ENCODE measurements around the gene GMDS.

GMDS gene

DNA sequence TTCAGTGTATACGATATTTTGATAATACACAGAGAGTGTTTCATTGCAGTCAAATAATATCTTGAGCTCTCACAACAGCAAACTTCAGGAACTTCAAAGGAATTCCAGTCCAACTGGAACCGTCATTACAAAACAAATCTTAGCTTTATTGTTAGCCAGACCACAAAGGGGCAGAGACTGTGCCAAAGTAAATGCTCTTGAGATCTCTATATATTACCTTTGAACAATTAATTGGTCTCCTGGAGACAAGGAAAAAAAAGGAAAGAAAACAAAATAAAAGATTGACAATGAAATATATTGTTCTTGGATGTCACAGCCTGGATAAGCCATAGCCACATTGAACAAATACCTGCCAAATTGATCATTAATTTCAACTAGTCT is 565.7 kb downstream of the GMDS start:
- no peaks in the 10 kb centered on the region for H3K79me2 ChIP-seq (ENCODE audit: low read length)
- no peak overlapping the region for H3K9ac ChIP-seq (ENCODE audit: low read length)
- H3K27ac ChIP-seq (ENCODE audit: low read length), result no peak overlapping the region
- H2AFZ ChIP-seq (ENCODE audit: low read depth, low read length), result no peak overlapping the region
- no peaks in the 10 kb centered on the region for H3K4me1 ChIP-seq (ENCODE audit: low read length)
- H3K36me3 ChIP-seq (replicated peaks; ENCODE audit: low read depth, low read length), result no peaks in the 10 kb centered on the region
- TF ChIP-seq, protein P1, sequence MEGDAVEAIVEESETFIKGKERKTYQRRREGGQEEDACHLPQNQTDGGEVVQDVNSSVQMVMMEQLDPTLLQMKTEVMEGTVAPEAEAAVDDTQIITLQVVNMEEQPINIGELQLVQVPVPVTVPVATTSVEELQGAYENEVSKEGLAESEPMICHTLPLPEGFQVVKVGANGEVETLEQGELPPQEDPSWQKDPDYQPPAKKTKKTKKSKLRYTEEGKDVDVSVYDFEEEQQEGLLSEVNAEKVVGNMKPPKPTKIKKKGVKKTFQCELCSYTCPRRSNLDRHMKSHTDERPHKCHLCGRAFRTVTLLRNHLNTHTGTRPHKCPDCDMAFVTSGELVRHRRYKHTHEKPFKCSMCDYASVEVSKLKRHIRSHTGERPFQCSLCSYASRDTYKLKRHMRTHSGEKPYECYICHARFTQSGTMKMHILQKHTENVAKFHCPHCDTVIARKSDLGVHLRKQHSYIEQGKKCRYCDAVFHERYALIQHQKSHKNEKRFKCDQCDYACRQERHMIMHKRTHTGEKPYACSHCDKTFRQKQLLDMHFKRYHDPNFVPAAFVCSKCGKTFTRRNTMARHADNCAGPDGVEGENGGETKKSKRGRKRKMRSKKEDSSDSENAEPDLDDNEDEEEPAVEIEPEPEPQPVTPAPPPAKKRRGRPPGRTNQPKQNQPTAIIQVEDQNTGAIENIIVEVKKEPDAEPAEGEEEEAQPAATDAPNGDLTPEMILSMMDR (IDR thresholded peaks at IDR 0.05; ENCODE audit: low read depth, low read length), result no peak
- no peak for TF ChIP-seq EZH2phosphoT487 (IDR thresholded peaks at IDR 0.05; ENCODE audit: low read depth)
- H3K27me3 ChIP-seq (ENCODE audit: low read depth, low read length), result no peaks in the 10 kb centered on the region
- H3K4me2 ChIP-seq (ENCODE audit: low read length), result no peak overlapping the region
- no peaks in the 10 kb centered on the region for H3K9me3 ChIP-seq (ENCODE audit: insufficient read depth, low read length)
- no peaks in the 10 kb centered on the region for H4K20me1 ChIP-seq (ENCODE audit: insufficient read depth, low read length)
- no peak overlapping the region for H3K4me3 ChIP-seq (ENCODE audit: low read length)

GRCh38 chr6:1679031-1679687 is 566.2 kb downstream of the GMDS start:
- TF ChIP-seq, protein P1 (IDR thresholded peaks at IDR 0.05; ENCODE audit: low read depth, low read length), result no peak
- TF ChIP-seq EZH2phosphoT487 (IDR thresholded peaks at IDR 0.05; ENCODE audit: low read depth), result no peak
- H3K36me3 ChIP-seq (replicated peaks; ENCODE audit: low read depth, low read length), result no peaks in the 10 kb centered on the region
- no peaks in the 10 kb centered on the region for H3K9me3 ChIP-seq (ENCODE audit: insufficient read depth, low read length)
- no peak overlapping the region for H3K4me2 ChIP-seq (ENCODE audit: low read length)
- H4K20me1 ChIP-seq (ENCODE audit: insufficient read depth, low read length), result no peaks in the 10 kb centered on the region
- H3K27me3 ChIP-seq (ENCODE audit: low read depth, low read length), result no peaks in the 10 kb centered on the region
- no peak overlapping the region for H3K27ac ChIP-seq (ENCODE audit: low read length)
- H3K4me3 ChIP-seq (ENCODE audit: low read length), result no peak overlapping the region
- H3K9ac ChIP-seq (ENCODE audit: low read length), result no peak overlapping the region
- no peak overlapping the region for H2AFZ ChIP-seq (ENCODE audit: low read depth, low read length)
- H3K4me1 ChIP-seq (ENCODE audit: low read length), result no peaks in the 10 kb centered on the region
- no peaks in the 10 kb centered on the region for H3K79me2 ChIP-seq (ENCODE audit: low read length)

DNA sequence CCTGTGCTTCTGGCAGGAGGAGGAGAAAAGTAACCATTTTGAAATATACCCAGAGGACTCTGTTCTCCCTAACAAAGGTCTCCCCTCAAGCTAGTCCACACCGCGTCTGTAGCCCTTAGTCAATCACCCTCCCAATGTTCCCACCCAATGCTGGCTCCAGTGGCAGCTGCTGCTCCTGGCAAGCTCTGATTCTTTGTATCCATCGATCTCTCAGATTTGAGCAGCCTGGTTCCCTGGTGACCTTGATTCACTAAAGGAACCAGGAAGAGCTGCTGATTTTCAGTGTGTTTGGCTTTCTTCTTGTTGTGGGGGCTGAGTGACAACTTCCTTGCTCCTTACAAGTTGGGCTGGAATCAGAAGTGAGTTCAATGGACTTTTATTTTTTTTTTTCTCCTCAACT is 567.2 kb downstream of the GMDS start:
- TF ChIP-seq, protein P1 (IDR thresholded peaks at IDR 0.05; ENCODE audit: low read depth, low read length), result no peak
- no peaks in the 10 kb centered on the region for H3K36me3 ChIP-seq (replicated peaks; ENCODE audit: low read depth, low read length)

DNA sequence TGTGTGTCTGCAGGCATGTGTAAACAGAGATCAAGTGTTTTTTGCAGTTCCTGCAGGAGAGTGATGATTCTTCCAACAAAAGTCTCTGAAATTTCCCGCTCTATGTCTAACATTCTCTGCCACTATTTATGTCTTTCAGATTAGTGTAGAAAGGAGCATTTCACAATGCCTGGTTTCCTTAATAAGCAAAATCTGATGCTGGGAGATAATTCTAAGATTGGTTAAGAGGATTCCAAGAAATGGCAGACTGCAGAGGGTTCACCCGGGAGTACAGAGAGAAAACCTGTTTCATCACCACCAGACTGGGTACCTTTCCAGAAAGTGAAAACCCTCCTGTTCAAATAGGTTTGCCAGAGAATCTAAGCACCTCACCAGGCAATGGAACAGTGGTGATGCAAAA is 573.0 kb downstream of the GMDS start:
- no peak overlapping the region for H3K4me2 ChIP-seq (ENCODE audit: low read length)

More for the DNA sequence above, 567.2 kb downstream of the GMDS start:
- Histone ChIP-seq H3K27me3 (ENCODE audit: low read depth, low read length) (no peaks in the 10 kb centered on the region), H2AFZ (ENCODE audit: low read depth, low read length) (no peak overlapping the region), H4K20me1 (ENCODE audit: insufficient read depth, low read length) (no peaks in the 10 kb centered on the region), H3K4me2 (ENCODE audit: low read length) (no peak overlapping the region), H3K79me2 (ENCODE audit: low read length) (no peaks in the 10 kb centered on the region), H3K9ac (ENCODE audit: low read length) (no peak overlapping the region), H3K4me3 (ENCODE audit: low read length) (no peak overlapping the region), H3K27ac (ENCODE audit: low read length) (no peak overlapping the region), H3K4me1 (ENCODE audit: low read length) (no peaks in the 10 kb centered on the region), H3K9me3 (ENCODE audit: insufficient read depth, low read length) (no peaks in the 10 kb centered on the region)

More for the DNA sequence above, 573.0 kb downstream of the GMDS start:
- no peak overlapping the region for H2AFZ ChIP-seq (ENCODE audit: low read depth, low read length)
- no peaks in the 10 kb centered on the region for H3K9me3 ChIP-seq (ENCODE audit: insufficient read depth, low read length)
- H4K20me1 ChIP-seq (ENCODE audit: insufficient read depth, low read length), result no peaks in the 10 kb centered on the region
- H3K79me2 ChIP-seq (ENCODE audit: low read length), result no peaks in the 10 kb centered on the region
- H3K27ac ChIP-seq (ENCODE audit: low read length), result no peak overlapping the region
- no peak overlapping the region for H3K4me3 ChIP-seq (ENCODE audit: low read length)
- H3K9ac ChIP-seq (ENCODE audit: low read length), result no peak overlapping the region
- H3K27me3 ChIP-seq (ENCODE audit: low read depth, low read length), result no peaks in the 10 kb centered on the region
- TF ChIP-seq, protein P1 (IDR thresholded peaks at IDR 0.05; ENCODE audit: low read depth, low read length), result no peak
- TF ChIP-seq EZH2phosphoT487 (IDR thresholded peaks at IDR 0.05; ENCODE audit: low read depth), result no peak
- peaks cover 30% of the 10 kb centered on the region for H3K4me1 ChIP-seq (ENCODE audit: low read length)
- peaks cover 4% of the 10 kb centered on the region for H3K36me3 ChIP-seq (replicated peaks; ENCODE audit: low read depth, low read length)

Measured in OCI-LY3 (cell line).